ENCODE measurements around the gene GAGE12G.
"Not testable (repeated sequence)": the region's sequence is repeated elsewhere in the genome, so short reads cannot be mapped to it uniquely, and the experiment has no call there.

DNA sequence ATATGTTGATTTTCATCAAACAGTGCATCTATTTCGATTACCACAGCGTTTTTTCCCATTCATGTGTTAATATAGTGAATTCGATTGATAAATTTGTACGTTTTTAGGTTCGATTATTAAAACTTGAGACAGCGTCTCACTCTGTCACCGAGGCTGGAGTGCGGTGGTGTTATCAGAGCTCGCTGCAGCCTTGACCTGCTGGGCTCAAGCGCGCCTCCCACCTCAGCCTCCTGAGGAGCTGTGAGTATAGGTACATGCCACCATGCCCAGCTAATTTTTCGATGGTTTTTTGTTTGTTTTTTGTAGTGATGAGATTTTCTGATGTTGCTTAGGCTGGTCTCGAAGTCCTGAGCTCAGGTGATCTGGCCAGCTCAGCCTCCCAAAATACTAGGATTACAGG lies 1.0 kb upstream of the GAGE12G start:
- TF ChIP-seq, protein P1, sequence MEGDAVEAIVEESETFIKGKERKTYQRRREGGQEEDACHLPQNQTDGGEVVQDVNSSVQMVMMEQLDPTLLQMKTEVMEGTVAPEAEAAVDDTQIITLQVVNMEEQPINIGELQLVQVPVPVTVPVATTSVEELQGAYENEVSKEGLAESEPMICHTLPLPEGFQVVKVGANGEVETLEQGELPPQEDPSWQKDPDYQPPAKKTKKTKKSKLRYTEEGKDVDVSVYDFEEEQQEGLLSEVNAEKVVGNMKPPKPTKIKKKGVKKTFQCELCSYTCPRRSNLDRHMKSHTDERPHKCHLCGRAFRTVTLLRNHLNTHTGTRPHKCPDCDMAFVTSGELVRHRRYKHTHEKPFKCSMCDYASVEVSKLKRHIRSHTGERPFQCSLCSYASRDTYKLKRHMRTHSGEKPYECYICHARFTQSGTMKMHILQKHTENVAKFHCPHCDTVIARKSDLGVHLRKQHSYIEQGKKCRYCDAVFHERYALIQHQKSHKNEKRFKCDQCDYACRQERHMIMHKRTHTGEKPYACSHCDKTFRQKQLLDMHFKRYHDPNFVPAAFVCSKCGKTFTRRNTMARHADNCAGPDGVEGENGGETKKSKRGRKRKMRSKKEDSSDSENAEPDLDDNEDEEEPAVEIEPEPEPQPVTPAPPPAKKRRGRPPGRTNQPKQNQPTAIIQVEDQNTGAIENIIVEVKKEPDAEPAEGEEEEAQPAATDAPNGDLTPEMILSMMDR (IDR thresholded peaks at IDR 0.05), result not testable (repeated sequence)
- not testable (repeated sequence) for TF ChIP-seq RCOR1 (IDR thresholded peaks at IDR 0.05; ENCODE audit: low read length); NFIC (IDR thresholded peaks at IDR 0.05; ENCODE audit: borderline replicate concordance); TCF12 (IDR thresholded peaks at IDR 0.05)
- TF ChIP-seq, protein P2, sequence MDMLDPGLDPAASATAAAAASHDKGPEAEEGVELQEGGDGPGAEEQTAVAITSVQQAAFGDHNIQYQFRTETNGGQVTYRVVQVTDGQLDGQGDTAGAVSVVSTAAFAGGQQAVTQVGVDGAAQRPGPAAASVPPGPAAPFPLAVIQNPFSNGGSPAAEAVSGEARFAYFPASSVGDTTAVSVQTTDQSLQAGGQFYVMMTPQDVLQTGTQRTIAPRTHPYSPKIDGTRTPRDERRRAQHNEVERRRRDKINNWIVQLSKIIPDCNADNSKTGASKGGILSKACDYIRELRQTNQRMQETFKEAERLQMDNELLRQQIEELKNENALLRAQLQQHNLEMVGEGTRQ (IDR thresholded peaks at IDR 0.05; ENCODE audit: borderline replicate concordance, low read depth, low read length), result not testable (repeated sequence)
- TF ChIP-seq, protein P3, sequence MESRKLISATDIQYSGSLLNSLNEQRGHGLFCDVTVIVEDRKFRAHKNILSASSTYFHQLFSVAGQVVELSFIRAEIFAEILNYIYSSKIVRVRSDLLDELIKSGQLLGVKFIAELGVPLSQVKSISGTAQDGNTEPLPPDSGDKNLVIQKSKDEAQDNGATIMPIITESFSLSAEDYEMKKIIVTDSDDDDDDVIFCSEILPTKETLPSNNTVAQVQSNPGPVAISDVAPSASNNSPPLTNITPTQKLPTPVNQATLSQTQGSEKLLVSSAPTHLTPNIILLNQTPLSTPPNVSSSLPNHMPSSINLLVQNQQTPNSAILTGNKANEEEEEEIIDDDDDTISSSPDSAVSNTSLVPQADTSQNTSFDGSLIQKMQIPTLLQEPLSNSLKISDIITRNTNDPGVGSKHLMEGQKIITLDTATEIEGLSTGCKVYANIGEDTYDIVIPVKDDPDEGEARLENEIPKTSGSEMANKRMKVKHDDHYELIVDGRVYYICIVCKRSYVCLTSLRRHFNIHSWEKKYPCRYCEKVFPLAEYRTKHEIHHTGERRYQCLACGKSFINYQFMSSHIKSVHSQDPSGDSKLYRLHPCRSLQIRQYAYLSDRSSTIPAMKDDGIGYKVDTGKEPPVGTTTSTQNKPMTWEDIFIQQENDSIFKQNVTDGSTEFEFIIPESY (IDR thresholded peaks at IDR 0.05; ENCODE audit: borderline replicate concordance, low read depth), result not testable (repeated sequence)

Measured in SK-N-SH (cell line).